ENCODE data around the gene LRP11. TPM values are rescaled to one million over a fixed set of nuclear protein-coding genes. Genes with fewer than 3 reads are reported as not detected.
"Not testable (repeated sequence)": the region's sequence is repeated elsewhere in the genome, so short reads cannot be mapped to it uniquely, and the experiment has no call there.

Gene LRP11
- total and polyA plus RNA-seq, 9 of the 15 experiments (the other 6 are each of a cell fraction or from before 2014, with no cell fraction given), result 0.51 to 3.5 (median 2.4) TPM

DNA sequence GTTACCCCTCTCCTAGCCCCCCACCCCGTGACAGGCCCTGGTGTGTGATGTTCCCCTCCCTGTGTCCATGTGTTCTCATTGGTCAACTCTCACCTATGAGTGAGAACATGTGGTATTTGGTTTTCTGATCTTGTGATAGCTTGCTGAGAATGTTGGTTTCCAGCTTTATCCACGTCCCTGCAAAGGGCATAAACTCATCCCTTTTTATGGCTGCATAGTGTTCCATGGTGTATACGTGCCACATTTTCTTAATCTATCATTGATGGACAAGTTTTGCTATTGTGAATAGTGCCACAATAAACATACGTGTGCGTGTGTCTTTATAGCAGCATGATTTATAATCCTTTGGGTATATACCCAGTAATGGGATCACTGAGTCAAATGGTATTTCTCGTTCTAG lies 27.7 kb upstream of the LRP11 start:
- ATAC-seq; H3K36me3 ChIP-seq (ENCODE audit: control insufficient read depth, insufficient read depth, low read length); H4K20me1 ChIP-seq (replicated peaks; ENCODE audit: control insufficient read depth, insufficient read depth, low read length); H3K4me3 ChIP-seq; BruUV-seq (replicated peaks); H3K79me2 ChIP-seq (ENCODE audit: control insufficient read depth, insufficient read depth, low read length); H3K9me1 ChIP-seq (ENCODE audit: control insufficient read depth, insufficient read depth, low read length); H2AFZ ChIP-seq (ENCODE audit: low read depth, low read length); H3K4me2 ChIP-seq (ENCODE audit: insufficient read depth, low read length); FAIRE-seq; H3K4me1 ChIP-seq (replicated peaks in 1 of 2; ENCODE audit: control insufficient read depth in 2 of 2, insufficient read depth in 2 of 2, low read length in 2 of 2); H3K9me3 ChIP-seq (replicated peaks; ENCODE audit: control insufficient read depth, insufficient read depth, low read depth, low read length); H3K27ac ChIP-seq (ENCODE audit: extremely low read depth, low read depth, low read length); H3K9ac ChIP-seq (ENCODE audit: insufficient read depth in 1 of 2, low read depth in 2 of 2, low read length in 2 of 2); intact Hi-C loops (cut with micrococcal nuclease); in situ Hi-C loops (cut with MboI); DNase-seq (ENCODE audit: extremely low read depth in 1 of 4, low spot score in 3 of 4); CTCF ChIA-PET (ENCODE audit: low intra/inter-chr PET ratio): not testable (repeated sequence)
- POLR2A ChIA-PET, result interaction anchor here (0.6 kb wide), 1 partner anchor 13 kb away, joined by 3 read pairs; no protein-coding TSS in a partner anchor
- H3K27me3 ChIP-seq (ENCODE audit: control insufficient read depth in 2 of 2, insufficient read depth in 2 of 2, low read length in 2 of 2), result peaks cover 30 to 54% of the 10 kb centered on the region in 2 experiments
- WGBS (ENCODE audit: insufficient coverage, low coverage, missing lambda C conversion rate), result 3% methylated on average over 6 of the region's 6 CpGs
- TF ChIP-seq ZNF146 (CRISPR knock-in tag; IDR thresholded peaks at IDR 0.05; ENCODE audit: unreplicated experiment), result peak; percentile 89

DNA sequence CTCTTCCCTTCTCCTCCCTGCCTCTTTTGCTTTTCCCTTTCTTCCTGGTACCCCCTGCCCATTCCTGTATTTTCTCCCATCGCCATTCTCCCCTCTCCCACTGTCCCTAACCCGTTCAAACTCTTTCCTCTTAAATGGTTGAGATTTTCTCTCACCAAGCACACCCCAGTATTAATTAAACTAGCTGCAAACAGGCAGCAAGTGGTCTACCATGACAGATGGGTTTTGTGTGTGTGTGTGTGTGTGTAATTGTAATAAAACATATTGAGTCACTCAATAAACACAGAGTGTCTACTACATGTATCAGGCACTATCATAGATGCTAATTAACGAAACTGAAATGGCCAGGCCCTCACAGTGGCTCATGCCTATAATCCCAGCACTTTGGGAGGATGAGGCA lies 27.1 kb upstream of the LRP11 start:
- no peak for FAIRE-seq
- H3K4me1 ChIP-seq (replicated peaks in 1 of 2; ENCODE audit: control insufficient read depth in 2 of 2, insufficient read depth in 2 of 2, low read length in 2 of 2), result no peaks in the 10 kb centered on the region
- no peak overlapping the region for H3K9ac ChIP-seq (ENCODE audit: insufficient read depth in 1 of 2, low read depth in 2 of 2, low read length in 2 of 2)
- no peak overlapping the region for H3K4me2 ChIP-seq (ENCODE audit: insufficient read depth, low read length)
- no TSS peak for BruUV-seq (replicated peaks)
- in situ Hi-C loops (cut with MboI) (no loop called here), intact Hi-C loops (cut with micrococcal nuclease) (no loop called here)
- TF ChIP-seq ZNF717 (CRISPR knock-in tag; IDR thresholded peaks at IDR 0.05) (no peak), PRPF4 (IDR thresholded peaks at IDR 0.05; ENCODE audit: insufficient read depth, low read depth, low read length, poor library complexity, severe bottlenecking) (no peak)
- TF ChIP-seq, protein P1, sequence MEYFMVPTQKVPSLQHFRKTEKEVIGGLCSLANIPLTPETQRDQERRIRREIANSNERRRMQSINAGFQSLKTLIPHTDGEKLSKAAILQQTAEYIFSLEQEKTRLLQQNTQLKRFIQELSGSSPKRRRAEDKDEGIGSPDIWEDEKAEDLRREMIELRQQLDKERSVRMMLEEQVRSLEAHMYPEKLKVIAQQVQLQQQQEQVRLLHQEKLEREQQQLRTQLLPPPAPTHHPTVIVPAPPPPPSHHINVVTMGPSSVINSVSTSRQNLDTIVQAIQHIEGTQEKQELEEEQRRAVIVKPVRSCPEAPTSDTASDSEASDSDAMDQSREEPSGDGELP (CRISPR knock-in tag; IDR thresholded peaks at IDR 0.05; ENCODE audit: borderline replicate concordance), result no peak
- H2AFZ ChIP-seq (ENCODE audit: low read depth, low read length), result no peak overlapping the region
- CTCF ChIA-PET (ENCODE audit: low intra/inter-chr PET ratio), result no interaction called here
- no peak overlapping the region for H3K4me3 ChIP-seq
- no peaks in the 10 kb centered on the region for H3K9me1 ChIP-seq (ENCODE audit: control insufficient read depth, insufficient read depth, low read length)
- peak in 1 of 4 experiments; percentile 2 for DNase-seq (ENCODE audit: extremely low read depth in 1 of 4, low spot score in 3 of 4)
- H3K27ac ChIP-seq (ENCODE audit: extremely low read depth, low read depth, low read length), result no peak overlapping the region
- no peaks in the 10 kb centered on the region for H4K20me1 ChIP-seq (replicated peaks; ENCODE audit: control insufficient read depth, insufficient read depth, low read length)
- no peaks in the 10 kb centered on the region for H3K36me3 ChIP-seq (ENCODE audit: control insufficient read depth, insufficient read depth, low read length)
- WGBS (ENCODE audit: insufficient coverage, low coverage, missing lambda C conversion rate), result 2% methylated on average over 3 of the region's 3 CpGs
- H3K27me3 ChIP-seq (ENCODE audit: control insufficient read depth in 2 of 2, insufficient read depth in 2 of 2, low read length in 2 of 2), result peaks cover 29 to 51% of the 10 kb centered on the region in 2 experiments
- POLR2A ChIA-PET, result interaction anchor here (0.6 to 0.7 kb wide), 4 partner anchors 12 to 887 kb away, joined by 3 to 4 read pairs (median 3); no protein-coding TSS in a partner anchor
- no peaks in the 10 kb centered on the region for H3K9me3 ChIP-seq (replicated peaks; ENCODE audit: control insufficient read depth, insufficient read depth, low read depth, low read length)
- ATAC-seq, result no peak
- no peaks in the 10 kb centered on the region for H3K79me2 ChIP-seq (ENCODE audit: control insufficient read depth, insufficient read depth, low read length)
